HG03108 (cell line): Measurements from ENCODE around the gene TSTD2.
A peak's percentile ranks its signal among the peaks of the same experiment; 100 is the strongest.

Source experiments
- ATAC-seq: cut with Tn5 transposase; IDR thresholded peaks from one replicate; pipeline ENCODE4 v1.9.1; 2021; ENCODE audit warnings: moderate library complexity; ENCODE audit not compliant: unreplicated experiment

TSTD2 gene

GRCh38 chr9:97632985-97633858 lies at the start of gene TSTD2, which contains the start of gene NCBP1:
Gene TSTD2, minus strand, starts transcription at chr9:97633368. Its CDS starts 5,806 bp downstream, at chr9:97627562.
Gene NCBP1, plus strand, starts transcription at chr9:97633821. Its CDS starts 61 bp downstream, at chr9:97633882.
- peak; percentile 89 for ATAC-seq

DNA sequence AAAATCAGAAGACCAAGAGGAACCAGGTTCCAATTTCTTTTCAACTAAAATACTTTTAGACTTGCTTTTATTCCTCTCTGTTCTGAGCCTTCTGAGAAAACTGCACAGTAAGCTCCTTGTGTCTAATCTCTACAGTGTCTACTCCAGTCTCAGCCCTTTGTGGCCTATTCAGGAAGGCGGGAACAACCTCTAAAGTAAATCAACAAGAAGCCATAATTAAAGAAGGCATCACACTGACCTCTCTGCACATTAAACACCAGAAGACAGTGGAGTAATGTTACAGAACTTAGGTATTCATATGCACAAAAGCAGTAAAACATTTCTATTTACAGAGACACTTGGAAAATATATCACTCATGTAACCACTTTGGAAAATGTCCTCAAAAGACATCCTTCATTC lies 49.1 kb upstream of the TSTD2 start:
- ATAC-seq: no peak

DNA sequence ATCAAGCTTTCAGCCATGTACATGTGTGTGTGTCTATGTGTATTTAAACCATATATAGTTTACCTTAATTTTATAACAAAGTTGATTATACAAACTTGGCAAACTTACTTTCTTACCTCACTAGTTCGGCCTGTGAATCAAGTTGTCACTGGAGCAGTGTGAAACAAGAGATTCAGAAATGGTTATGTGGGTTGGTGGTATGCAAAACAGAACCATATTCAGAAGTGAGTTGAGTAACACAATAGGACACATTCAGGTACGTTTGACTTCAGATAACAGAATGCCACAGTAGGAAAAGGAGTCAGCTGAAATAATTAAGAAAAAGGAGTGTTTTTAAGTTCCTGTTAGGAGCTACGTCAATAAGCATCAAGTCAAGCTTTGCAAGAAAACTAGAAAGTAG lies 42.5 kb upstream of the TSTD2 start:
- no peak for ATAC-seq

- no peak for ATAC-seq
Measured at GRCh38 chr9:97673922-97674321, 40.8 kb upstream of the TSTD2 start.

GRCh38 chr9:97672403-97672802 lies 39.2 kb upstream of the TSTD2 start:
- ATAC-seq: no peak

GRCh38 chr9:97670586-97670985 lies 37.4 kb upstream of the TSTD2 start:
- ATAC-seq: no peak

DNA sequence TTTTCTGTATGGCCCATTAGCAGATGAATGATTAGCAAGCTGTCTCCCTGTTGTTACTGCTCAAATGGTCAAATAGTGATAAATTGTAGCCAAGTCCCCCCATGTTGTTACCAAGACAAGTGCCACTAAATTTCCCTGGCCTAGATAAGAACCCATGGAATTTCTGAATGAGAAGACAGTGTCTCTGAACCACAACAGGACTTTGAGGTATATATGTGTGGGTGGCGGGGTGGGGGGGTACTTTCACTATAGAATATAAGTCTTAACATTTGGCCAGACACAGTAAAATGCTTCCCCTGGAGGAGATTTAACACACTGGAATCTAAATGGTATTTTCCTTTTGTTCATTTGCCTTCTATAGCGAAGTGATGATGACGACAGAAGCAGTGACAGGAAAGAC lies 35.3 kb upstream of the TSTD2 start:
- no peak for ATAC-seq

DNA sequence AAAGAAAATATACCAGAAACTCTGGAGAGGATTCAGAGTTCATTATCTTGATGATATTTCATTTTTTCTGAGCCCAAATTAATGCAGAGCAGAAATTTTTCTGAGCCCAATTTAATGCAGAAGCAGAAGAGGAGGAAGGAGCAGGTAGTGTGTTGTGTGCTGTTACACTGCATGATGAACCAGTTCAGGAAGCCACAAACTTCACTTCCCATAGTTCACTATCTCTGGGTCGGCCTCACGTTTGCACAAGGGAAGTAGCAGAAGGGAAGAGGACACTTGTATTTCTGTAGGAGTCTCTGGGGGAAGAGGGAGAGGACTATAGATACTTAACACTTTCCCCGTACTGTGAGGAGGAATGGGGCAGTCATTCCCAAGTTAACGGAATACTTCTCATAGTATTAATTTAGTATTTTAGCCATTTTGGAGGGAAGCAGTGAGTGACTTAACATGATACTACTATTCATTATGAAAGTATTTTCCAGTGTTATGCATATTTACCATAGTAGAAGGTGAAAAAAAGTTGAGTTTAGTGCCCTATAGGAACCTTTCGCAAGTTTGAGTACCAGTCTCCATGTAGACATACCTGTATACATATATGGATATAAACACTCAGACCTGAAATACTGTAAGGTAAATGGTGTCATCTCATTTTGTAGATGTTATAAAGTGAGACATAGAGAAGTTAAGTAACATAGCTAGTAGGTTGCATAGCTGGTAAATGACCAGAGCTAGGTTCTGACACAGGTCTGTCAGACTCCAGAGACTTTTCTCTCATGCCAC lies 33.9 kb upstream of the TSTD2 start:
- no peak for ATAC-seq

DNA sequence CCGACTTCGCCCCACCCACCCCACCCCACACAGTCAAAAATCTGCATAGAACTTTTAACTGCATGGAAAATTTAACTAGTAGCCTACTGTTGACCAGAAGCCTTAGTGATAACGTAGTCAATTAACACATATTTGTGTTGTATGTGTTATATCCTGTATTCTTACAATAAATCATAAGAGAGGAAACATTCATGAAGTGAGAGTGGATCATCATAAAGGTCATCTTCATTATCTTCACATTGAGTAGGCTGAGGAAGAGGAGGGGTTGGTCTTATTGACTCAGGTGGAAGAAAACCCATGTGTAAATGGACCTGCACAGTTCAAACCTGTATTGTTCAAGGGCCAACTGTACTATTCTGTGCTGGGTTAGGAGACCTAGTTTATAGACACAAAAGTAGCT lies 32.6 kb upstream of the TSTD2 start:
- ATAC-seq: no peak

- no peak for ATAC-seq
Measured at GRCh38 chr9:97660847-97661246, 27.7 kb upstream of the TSTD2 start.

DNA sequence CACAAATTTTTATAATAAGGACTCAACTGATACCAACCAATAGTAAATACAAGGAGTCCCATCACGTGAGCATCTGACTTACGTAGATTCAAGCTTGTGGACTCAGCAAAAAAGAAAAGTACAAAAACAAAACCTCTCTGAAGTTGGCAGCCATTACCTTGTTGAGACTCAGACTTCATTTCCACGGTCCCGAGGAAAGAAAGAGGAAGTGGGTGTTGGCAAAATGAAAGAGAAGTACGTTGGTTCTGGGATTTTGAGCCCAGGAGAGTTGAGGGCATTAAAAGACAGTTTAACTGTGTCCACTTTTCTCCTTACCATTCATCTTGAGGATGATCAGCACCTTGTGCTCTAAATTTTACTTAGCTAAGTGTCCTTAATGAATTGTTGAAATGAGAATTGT lies 27.2 kb upstream of the TSTD2 start:
- no peak for ATAC-seq

DNA sequence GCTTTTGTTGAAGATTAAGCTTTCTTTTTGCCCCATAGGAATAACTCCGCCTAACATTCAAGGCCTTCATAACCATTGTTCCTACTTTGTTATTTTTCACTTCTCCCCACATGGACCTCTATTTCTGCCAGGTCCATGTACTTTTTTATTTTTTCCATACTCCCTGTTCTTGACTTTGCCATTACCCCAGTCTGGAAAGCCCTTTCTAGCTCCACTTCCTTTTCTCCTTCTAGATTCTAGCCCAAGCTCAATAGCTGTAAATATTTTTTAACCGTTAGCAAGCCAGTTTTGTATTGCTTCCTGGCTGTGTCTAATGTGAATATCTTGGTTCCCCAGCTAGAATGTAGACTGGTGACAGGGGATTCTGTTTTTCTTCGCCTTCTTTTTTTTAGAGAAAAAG lies 26.6 kb upstream of the TSTD2 start:
- no peak for ATAC-seq

DNA sequence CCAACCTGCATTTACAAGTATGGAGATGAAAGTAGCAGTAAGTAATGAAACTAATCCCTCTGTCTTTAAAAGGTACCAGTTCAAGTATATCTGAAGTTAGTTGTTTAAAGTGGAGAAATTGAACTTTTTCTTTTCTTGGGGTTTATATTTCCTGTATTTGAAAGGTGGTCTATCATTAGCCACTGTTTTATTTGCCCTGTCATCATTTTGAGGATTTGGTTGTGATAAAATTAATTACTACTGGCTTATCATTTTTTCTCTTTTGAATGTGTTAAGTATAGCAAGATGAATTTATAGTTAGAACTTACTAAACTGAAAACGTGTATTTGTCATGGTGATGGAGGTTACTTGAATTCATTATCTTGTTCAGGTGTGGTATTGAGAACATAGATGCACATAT lies 25.5 kb upstream of the TSTD2 start:
- no peak for ATAC-seq

DNA sequence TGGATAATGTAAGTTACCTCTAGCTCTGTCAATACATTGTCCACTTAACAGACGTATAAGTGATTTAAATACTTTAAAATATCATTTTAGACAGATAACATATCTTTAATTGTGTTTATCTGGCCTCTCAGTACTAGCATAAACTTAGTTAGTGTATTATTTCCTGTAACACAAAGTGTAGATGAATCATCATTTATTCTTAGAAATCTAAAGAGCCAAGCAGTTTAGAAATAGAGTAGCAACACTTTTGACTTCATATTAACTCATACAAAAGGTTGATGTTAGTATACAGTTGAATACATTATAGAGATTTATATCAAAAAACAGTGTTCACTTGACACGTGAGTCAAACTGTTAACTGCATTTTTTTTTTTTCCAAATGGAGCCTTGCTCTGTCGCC lies 18.5 kb upstream of the TSTD2 start:
- ATAC-seq: no peak

- ATAC-seq: no peak
Measured at GRCh38 chr9:97647996-97648395, 14.8 kb upstream of the TSTD2 start.

GRCh38 chr9:97645720-97646119 lies 12.6 kb upstream of the TSTD2 start:
- ATAC-seq: no peak

- ATAC-seq: no peak
Measured at GRCh38 chr9:97640325-97640724, 7.2 kb upstream of the TSTD2 start.

DNA sequence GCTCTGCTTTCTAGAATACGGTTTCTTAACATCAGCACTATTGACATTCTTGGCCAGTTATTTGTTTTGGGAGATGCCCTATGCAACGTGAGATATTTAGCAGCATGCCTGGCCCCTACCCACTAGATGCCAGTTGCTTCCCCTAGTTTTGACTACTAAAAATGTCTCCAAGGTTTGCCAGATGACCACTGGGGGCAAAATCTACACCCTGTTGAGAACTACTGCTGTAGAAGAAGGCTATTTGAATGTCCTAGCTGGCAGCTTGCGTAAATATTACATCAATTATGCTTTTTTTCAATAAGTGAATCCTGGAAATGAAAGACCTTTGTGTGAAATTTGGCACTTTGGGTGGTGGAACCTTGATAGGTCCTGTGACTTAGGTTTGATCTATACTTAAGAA lies 5.5 kb upstream of the TSTD2 start:
- ATAC-seq: no peak

DNA sequence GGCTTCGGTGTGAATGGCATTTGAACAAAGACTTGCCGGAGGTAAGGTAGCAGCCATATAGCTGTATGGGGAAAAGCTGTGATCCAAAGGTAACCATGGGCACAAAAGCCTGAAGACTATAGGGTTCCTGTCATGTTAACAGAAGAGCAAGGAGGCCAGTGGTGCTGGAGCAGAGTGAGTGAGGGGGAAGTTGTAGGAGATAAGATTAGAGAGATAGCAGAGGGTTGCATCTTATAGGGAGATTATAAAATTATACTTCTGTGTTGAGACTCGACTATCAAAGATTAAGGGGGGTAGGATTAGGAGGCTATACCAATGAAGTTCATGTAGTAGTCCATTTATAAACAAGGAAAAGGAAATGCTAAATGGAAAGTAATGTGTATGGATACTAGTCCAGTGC lies 3.7 kb upstream of the TSTD2 start:
- ATAC-seq: no peak

- no peak for ATAC-seq
Measured at GRCh38 chr9:97635026-97635425, 1.9 kb upstream of the TSTD2 start.

DNA sequence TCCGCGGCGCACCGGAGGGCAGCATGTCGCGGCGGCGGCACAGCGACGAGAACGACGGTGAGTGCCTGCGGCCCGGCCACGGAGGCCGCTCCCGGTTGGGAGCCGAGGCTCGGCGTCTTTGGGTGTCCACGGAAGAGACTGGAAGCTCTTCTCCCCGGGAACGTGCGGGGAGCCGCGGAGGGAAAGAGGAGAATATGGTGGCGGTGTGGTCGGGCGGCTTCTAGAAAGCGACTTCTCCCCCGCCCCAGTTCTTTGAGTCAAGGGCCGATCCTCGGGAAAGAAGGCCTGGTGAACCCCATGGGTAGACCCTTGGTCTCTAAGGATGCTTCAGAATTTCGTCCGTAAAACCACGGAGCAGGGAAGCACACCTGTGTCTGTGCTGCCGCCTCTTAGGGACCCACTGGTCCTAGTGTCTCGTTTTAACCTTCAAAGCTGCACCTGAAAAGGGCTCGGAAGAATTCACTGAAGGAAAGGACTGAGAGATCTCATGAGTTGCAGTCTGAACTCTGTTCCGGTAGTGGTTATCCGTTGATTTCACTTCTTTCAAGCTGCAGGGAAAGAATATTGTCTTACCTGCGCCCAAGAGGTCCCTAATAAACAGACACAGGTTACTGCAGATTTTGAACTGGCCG lies 807 bp upstream of the TSTD2 start:
- no peak for ATAC-seq
